GM12878 (cell line): ENCODE measurements around the gene LIG3. TPM values are rescaled to one million over a fixed set of nuclear protein-coding genes. Genes with fewer than 3 reads are reported as not detected.
A peak's percentile ranks its signal among the peaks of the same experiment; 100 is the strongest.

ENCODE experiments used
- ATAC-seq: fragments of 200-7000 bp; cut with Tn5 transposase; 3 replicates; pipeline ENCODE4 v1.9.1; 2020; ENCODE audit warnings: mild to moderate bottlenecking, moderate library complexity
- Bru-seq: library from RNA; stranded (reverse); fragments of 400-500 nt; gene quantifications from one replicate; lab custom pipeline; 2021; lab: Mats Ljungman, UMichigan
- BruChase-seq, 2 experiments: library from RNA; stranded (reverse); fragments of 400-500 nt; gene quantifications; one replicate each; lab custom pipeline; 2021; lab: Mats Ljungman, UMichigan
- BruUV-seq: library from RNA; stranded (reverse); fragments of 400-500 nt; replicated peaks from 2 replicates; lab custom pipeline; 2021; lab: Mats Ljungman, UMichigan
- CTCF ChIA-PET: fragments of 300-600 bp; sonication (Branson Sonifier 250); formaldehyde crosslinking; extraction: SDS; loops from one replicate; lab custom pipeline; 2021; ENCODE audit warnings: inconsistent platforms; lab: Yijun Ruan, JAX
- POLR2A ChIA-PET: fragments of 350-600 bp; formaldehyde crosslinking; extraction: SDS; loops from one replicate; lab custom pipeline; 2021; ENCODE audit warnings: inconsistent platforms; lab: Charles Lee
- RAD21 ChIA-PET: fragments of 300-600 bp; sonication (Branson Sonifier 250); formaldehyde crosslinking; loops from one replicate; lab custom pipeline; 2023; ENCODE audit warnings: antibody characterized with exemption; ENCODE audit not compliant: unreplicated experiment; lab: Charles Lee
- SMC1A ChIA-PET: fragments of 300-600 bp; sonication (Branson Sonifier 250); formaldehyde crosslinking; loops from one replicate; lab custom pipeline; 2023; ENCODE audit not compliant: unreplicated experiment, uncharacterized antibody; lab: Charles Lee
- DNase-seq: peaks from one replicate; pipeline ENCODE4 v3.0.0-alpha.2; 2011; ENCODE audit warnings: low read depth, low spot score
- FAIRE-seq: peaks from 3 replicates; lab custom pipeline; 2011; peaks lifted over from hg19 to GRCh38; lab: Jason Lieb, UNC
- H2AFZ ChIP-seq: 2 replicates; pipeline ENCODE4 v1.6.0; 2011; ENCODE audit warnings: low read depth, low read length, control low read depth; ENCODE audit not compliant: control insufficient read depth
- H3K27ac ChIP-seq: 2 replicates; pipeline ENCODE4 v1.5.1; 2011; ENCODE audit warnings: control low read depth; ENCODE audit not compliant: control insufficient read depth, insufficient read depth
- H3K27me3 ChIP-seq, 2 experiments: replicated peaks in 1 of 2; 2 replicates each; pipeline versions ENCODE4 v1.6.0 to v1.6.1; 2011; ENCODE audit warnings: low read length in 1 of 2; ENCODE audit not compliant: control insufficient read depth in 2 of 2, insufficient read depth in 2 of 2
- H3K36me3 ChIP-seq, 2 experiments: 2 replicates each; pipeline ENCODE4 v1.5.1; 2011; ENCODE audit warnings: low read length in 1 of 2; ENCODE audit not compliant: control insufficient read depth in 2 of 2, insufficient read depth in 2 of 2
- H3K4me1 ChIP-seq: 2 replicates; pipeline ENCODE4 v1.6.1; 2011; ENCODE audit warnings: mild to moderate bottlenecking, low read length, moderate library complexity, mixed read lengths; ENCODE audit not compliant: control insufficient read depth, insufficient read depth
- H3K4me2 ChIP-seq: 2 replicates; pipeline ENCODE4 v1.6.0; 2011; ENCODE audit warnings: control low read depth; ENCODE audit not compliant: control insufficient read depth, insufficient read depth
- H3K4me3 ChIP-seq: fragments of 200-600 bp; sonication (generic); 2 replicates; pipeline ENCODE4 v1.5.1; 2016
- H3K79me2 ChIP-seq: 2 replicates; pipeline ENCODE4 v1.6.0; 2011; ENCODE audit warnings: low read length; ENCODE audit not compliant: control insufficient read depth, insufficient read depth
- H3K9ac ChIP-seq: 2 replicates; pipeline ENCODE4 v1.8.0; 2011; ENCODE audit warnings: low read length, control low read depth, mixed read lengths; ENCODE audit not compliant: control insufficient read depth, insufficient read depth
- H3K9me3 ChIP-seq: replicated peaks from 3 replicates; pipeline ENCODE4 v1.5.1; 2011; ENCODE audit warnings: mild to moderate bottlenecking, low read length; ENCODE audit not compliant: control insufficient read depth, insufficient read depth
- H4K20me1 ChIP-seq: 2 replicates; pipeline ENCODE4 v1.6.0; 2011; ENCODE audit not compliant: control insufficient read depth, insufficient read depth
- BCL3 ChIP-seq: IDR thresholded peaks from 2 replicates; pipeline ENCODE4 v1.6.1; 2011; ENCODE audit warnings: borderline replicate concordance, low read depth, mild to moderate bottlenecking, moderate library complexity, low read length; ENCODE audit not compliant: insufficient read depth, poor library complexity, severe bottlenecking
- EGR1 ChIP-seq, 2 experiments: IDR thresholded peaks; 1 replicate in 1 of 2; 2 replicates in 1 of 2; pipeline ENCODE4 v1.6.1; 2011 to 2012; ENCODE audit warnings: low read depth in 2 of 2, low read length in 2 of 2, borderline replicate concordance in 1 of 2, mild to moderate bottlenecking in 1 of 2, moderate library complexity in 1 of 2
- FOXM1 ChIP-seq: IDR thresholded peaks from 2 replicates; pipeline ENCODE4 v1.6.1; 2012; ENCODE audit warnings: low read depth, mild to moderate bottlenecking, inconsistent platforms, low read length, moderate library complexity
- HCFC1 ChIP-seq: fragments of 150-350 bp; IDR thresholded peaks from 2 replicates; pipeline ENCODE4 v1.6.1; 2014; ENCODE audit warnings: low read length
- MEF2A ChIP-seq: IDR thresholded peaks from 2 replicates; pipeline ENCODE4 v1.6.1; 2011; ENCODE audit warnings: low read depth, mild to moderate bottlenecking, low read length, moderate library complexity; ENCODE audit not compliant: insufficient read depth
- MYC ChIP-seq: IDR thresholded peaks from 2 replicates; pipeline ENCODE4 v1.6.1; 2011; ENCODE audit warnings: mild to moderate bottlenecking, low read length, moderate library complexity, inconsistent platforms; ENCODE audit not compliant: insufficient read depth, insufficient replicate concordance, insufficient read length, severe bottlenecking
- POLR2AphosphoS2 ChIP-seq: IDR thresholded peaks from 2 replicates; pipeline ENCODE4 v1.6.1; 2011; ENCODE audit warnings: low read depth, mild to moderate bottlenecking, low read length, improper control_type of control experiment, moderate library complexity
- SMC3 ChIP-seq: IDR thresholded peaks from 2 replicates; pipeline ENCODE4 v1.6.1; 2011; ENCODE audit warnings: low read length, improper control_type of control experiment, borderline replicate concordance
- SRF ChIP-seq, 2 experiments: IDR thresholded peaks; 2 replicates each; pipeline ENCODE4 v1.6.1; 2011; ENCODE audit warnings: low read depth in 2 of 2, low read length in 2 of 2, mild to moderate bottlenecking in 1 of 2, moderate library complexity in 1 of 2
- TAF1 ChIP-seq: IDR thresholded peaks from 2 replicates; pipeline ENCODE4 v1.6.1; 2011; ENCODE audit warnings: mild to moderate bottlenecking, low read depth, low read length, borderline replicate concordance
- ZZZ3 ChIP-seq: IDR thresholded peaks from 2 replicates; pipeline ENCODE4 v1.6.1; 2011; ENCODE audit warnings: low read depth; ENCODE audit not compliant: control insufficient read depth, insufficient read length
- WGBS: methylation state at CpG from one replicate; pipeline ENCODE4 v1.1.6; 2016; ENCODE audit warnings: low lambda C conversion rate; ENCODE audit not compliant: insufficient replicate concordance, insufficient coverage; ENCODE audit errors: missing lambda C conversion rate; 5-methylcytosine and 5-hydroxymethylcytosine counted together
- in situ Hi-C: fragments of 300-500 bp; cut with MboI; formaldehyde crosslinking; loops from 9 replicates; pipeline ENCODE4 v1.14.3; 2018; ENCODE audit warnings: mixed read lengths
- intact Hi-C: fragments of 100-400 bp; cut with micrococcal nuclease; formaldehyde crosslinking; loops from one replicate; pipeline ENCODE4 v1.14.2; 2022; ENCODE audit not compliant: unreplicated experiment
- long read RNA-seq, 2 experiments: library from polyadenylated mRNA; unstranded; transcript quantifications; one replicate each; pipeline ENCODE4 v2.0.0, GENCODE V29; 2019 to 2020
- polyA minus RNA-seq, 3 experiments: library from RNA; depleted of rRNA, polyadenylated mRNA; stranded (reverse); fragments of >200 nt; gene quantifications; 2 replicates each; pipeline ENCODE4 v1.2.3, GENCODE V29; 2011
- polyA plus RNA-seq, 11 experiments: library from polyadenylated mRNA; depleted of rRNA in 4 of 11; unstranded in 6 of 11; stranded (reverse) in 5 of 11; fragments of >200 nt; fragmentation: Nextera tagmentation in 4 of 11; fragmentation: Illumina TruSeq in 1 of 11; extraction: Ambion mirVana in 4 of 11; extraction: Trizol in 1 of 11; gene quantifications; 1 replicate in 1 of 11; 2 replicates in 10 of 11; pipeline versions ENCODE4 v1.2.1 to v1.2.3, GENCODE V29; 2011 to 2016; ENCODE audit warnings: inconsistent platforms in 2 of 11, missing spikeins in 2 of 11, low read depth in 1 of 11
- total RNA-seq, 4 experiments: library from RNA; depleted of rRNA in 3 of 4; stranded (reverse); fragments of >200 nt in 3 of 4; fragmentation: Illumina TruSeq in 1 of 4; extraction: Trizol in 1 of 4; gene quantifications; 2 replicates each; pipeline versions ENCODE4 v1.2.1 to v1.2.3, GENCODE V29; 2013 to 2021

The LIG3 gene
- 85.6 and 106 TPM in 2 replicates for total RNA-seq (2013; cell fraction: nucleolus; rRNA removed)
- total RNA-seq (2014; rRNA removed): 33.8 and 38.1 TPM in 2 replicates
- 30.2 and 30.6 TPM in 2 replicates for total RNA-seq (2014; rRNA removed; fragmentation: Illumina TruSeq; extraction: Trizol)
- total RNA-seq (2021): 37.6 and 38.7 TPM in 2 replicates
- polyA plus RNA-seq (2011; ENCODE audit: low read depth): 8.3 TPM
- 37.4 and 41.7 TPM in 2 replicates for polyA plus RNA-seq (2011; rRNA removed)
- 35.6 and 44.5 TPM in 2 replicates for polyA plus RNA-seq (2011; cell fraction: cytosol; rRNA removed)
- polyA plus RNA-seq (2011; cell fraction: nucleus; rRNA removed): 88.4 and 90.2 TPM in 2 replicates
- polyA plus RNA-seq (2012): 13.2 and 17.9 TPM in 2 replicates
- polyA plus RNA-seq (2014; fragmentation: Illumina TruSeq; extraction: Trizol): 31.3 and 36.2 TPM in 2 replicates
- polyA plus RNA-seq (2014; fragmentation: Nextera tagmentation; extraction: Ambion mirVana): 1 to 10 TPM; 6.5 to 6.6 TPM
- 37.1 and 45.4 TPM in 2 replicates for polyA plus RNA-seq (2014; rRNA removed)
- polyA plus RNA-seq (2016; fragmentation: Nextera tagmentation; extraction: Ambion mirVana): 10 to 100 TPM; 24.3 to 26.3 TPM
- 66.9 and 103 TPM in 2 replicates for polyA minus RNA-seq (2011; rRNA and poly(A)+ RNA removed)
- polyA minus RNA-seq (2011; cell fraction: cytosol; rRNA and poly(A)+ RNA removed): 21.4 and 23.9 TPM in 2 replicates
- polyA minus RNA-seq (2011; cell fraction: nucleus; rRNA and poly(A)+ RNA removed): 42.1 and 68.8 TPM in 2 replicates
- percentile 75 among the genes with signal in this experiment for Bru-seq, nascent RNA
- percentile 75 among the genes with signal in this experiment for BruChase-seq, experiment 1, labeled RNA remaining after a 6-hour chase
- percentile 73 among the genes with signal in this experiment for BruChase-seq, experiment 2, labeled RNA remaining after a 2-hour chase
- long read RNA-seq, experiment 1, full-length matches to known transcripts: 8 of 17 reads
- long read RNA-seq, experiment 1, partial matches to known transcripts: 2 of 17 reads
- long read RNA-seq, experiment 1, other reads (novel, unspliced or antisense): 7 of 17 reads
- long read RNA-seq, experiment 2, full-length matches to known transcripts: 14 of 42 reads
- long read RNA-seq, experiment 2, partial matches to known transcripts: 10 of 42 reads
- long read RNA-seq, experiment 2, other reads (novel, unspliced or antisense): 18 of 42 reads

GRCh38 chr17:34980353-34980680 is at the start of gene LIG3:
Gene LIG3 (plus strand): TSS chr17:34980512. CDS start chr17:34983006, 2,494 bp downstream.
- CTCF ChIA-PET: interaction anchor here (3.5 to 3.9 kb wide), 2 partner anchors 109 to 138 kb away, joined by 12 to 16 read pairs; no protein-coding TSS in a partner anchor
- POLR2A ChIA-PET: interaction anchor here (0.9 to 2.5 kb wide), 5 partner anchors 13 to 139 kb away, joined by 4 to 8 read pairs (median 6); partner anchors contain the start of genes CCT6B, RAD51D and ZNF830
- ATAC-seq: peak; percentile 82
- in situ Hi-C loops (no loop called here), intact Hi-C loops (loop anchor here (5.0 to 10.0 kb wide), 3 partner anchors 107 to 556 kb away; partner anchors contain the start of gene RAD51D)
- peak within 1 kb of the TSS; percentile 89 for H3K4me3 ChIP-seq
- peak; percentile 95 for FAIRE-seq
- H4K20me1 ChIP-seq: no peaks in the 10 kb centered on the region
- RAD21 ChIA-PET: interaction anchor here (1.0 to 2.4 kb wide), 7 partner anchors 67 to 138 kb away, joined by 3 to 17 read pairs (median 4); no protein-coding TSS in a partner anchor
- H3K9ac ChIP-seq: peak within 1 kb of the TSS; percentile 89
- under 1% methylated on average over 34 of the region's 39 CpGs for WGBS
- H3K36me3 ChIP-seq: peaks cover 0 to 4% of the 10 kb centered on the region in 2 experiments; a peak in 1 of 4 replicates
- H3K27ac ChIP-seq: peak within 1 kb of the TSS; percentile 85
- H3K4me2 ChIP-seq: peak within 1 kb of the TSS; percentile 91
- peaks cover 22% of the 10 kb centered on the region for H3K79me2 ChIP-seq
- no TSS peak for BruUV-seq
- no peaks in the 10 kb centered on the region for H3K9me3 ChIP-seq
- SMC1A ChIA-PET: interaction anchor here (1.5 to 2.6 kb wide), 2 partner anchors 18 to 138 kb away, joined by 3 to 20 read pairs; no protein-coding TSS in a partner anchor
- no peaks in the 10 kb centered on the region for H3K27me3 ChIP-seq
- peak; percentile 72 for DNase-seq
- H2AFZ ChIP-seq: peak within 1 kb of the TSS; percentile 77
- H3K4me1 ChIP-seq: peaks cover 12% of the 10 kb centered on the region
- peak; percentile 67 for TF ChIP-seq MYC
- 0 out of 2 replicates have a peak, but pooled peaks have one; percentile 27 for TF ChIP-seq HCFC1
- no peak for TF ChIP-seq ZZZ3
- TF ChIP-seq SRF (IDR thresholded peaks at IDR 0.05; ENCODE audit: low read depth in 2 of 2, low read length in 2 of 2): 0 out of 4 replicates have a peak, but pooled peaks of 1 of the 2 experiments have one; percentile 3
- 0 out of 2 replicates have a peak, but pooled peaks have one; percentile 2 for TF ChIP-seq MEF2A
- no peak for TF ChIP-seq BCL3
- peak; percentile 82 for TF ChIP-seq POLR2AphosphoS2
- no peak for TF ChIP-seq SMC3
- peak in 1 of 2 experiments; percentile 87; a peak in 2 of 3 replicates for TF ChIP-seq EGR1 (IDR thresholded peaks at IDR 0.05; ENCODE audit: borderline replicate concordance in 1 of 2, low read depth in 2 of 2, low read length in 2 of 2)
- TF ChIP-seq FOXM1: no peak
- peak; percentile 56 for TF ChIP-seq TAF1
